ENCODE data around the gene ATP6V1C2.

- TF ChIP-seq CTCF (IDR thresholded peaks at IDR 0.05), result no peak
- no peak for TF ChIP-seq ZFX (IDR thresholded peaks at IDR 0.05; ENCODE audit: borderline replicate concordance)
Observed at GRCh38 chr2:10680214-10680613, 41.2 kb upstream of the ATP6V1C2 start.
